ENCODE measurements around the gene LAMTOR1. TPM values are rescaled to one million over a fixed set of nuclear protein-coding genes. Genes with fewer than 3 reads are reported as not detected.

LAMTOR1 gene
- total RNA-seq, 6 experiments from 2014 or later = 30.3 to 92.2 (median 38.7) TPM

- peaks cover 0 to 11% (median 3%) of the 10 kb centered on the region in 4 donors for H3K4me1 ChIP-seq
- intact Hi-C loops (cut with DNase I) = no loop called here
Measured at GRCh38 chr11:72075109-72075508, 28.0 kb downstream of the LAMTOR1 start.

GRCh38 chr11:72072348-72072747 lies 30.7 kb downstream of the LAMTOR1 start:
- H3K36me3 ChIP-seq = no peaks in the 10 kb centered on the region
- no peak for DNase-seq
- intact Hi-C loops (cut with DNase I) = no loop called here
- no peaks in the 10 kb centered on the region for H3K9me3 ChIP-seq
- 64% methylated on average over 3 of the region's 3 CpGs for WGBS (ENCODE audit: insufficient coverage, low coverage, low lambda C conversion rate, missing lambda C conversion rate)
- TF ChIP-seq POLR2A (IDR thresholded peaks at IDR 0.05) = no peak
- no peak for TF ChIP-seq CTCF (IDR thresholded peaks at IDR 0.05)
- no peak overlapping the region for H3K4me3 ChIP-seq
- ATAC-seq = peak in 1 of 4 donors; percentile 42
- H3K27ac ChIP-seq = no peak overlapping the region
- peaks cover 0 to 20% (median 6%) of the 10 kb centered on the region in 4 donors for H3K4me1 ChIP-seq
- H3K27me3 ChIP-seq = no peaks in the 10 kb centered on the region

More at GRCh38 chr11:72075109-72075508, 28.0 kb downstream of the LAMTOR1 start:
- H3K9me3 ChIP-seq = no peaks in the 10 kb centered on the region
- no peaks in the 10 kb centered on the region for H3K36me3 ChIP-seq
- ATAC-seq = peak in 1 of 4 donors; percentile 23
- H3K27ac ChIP-seq = no peak overlapping the region
- DNase-seq = no peak
- H3K4me3 ChIP-seq = no peak overlapping the region
- WGBS (ENCODE audit: insufficient coverage, low coverage, low lambda C conversion rate, missing lambda C conversion rate) = 100% methylated on average over 1 of the region's 1 CpG
- TF ChIP-seq POLR2A (IDR thresholded peaks at IDR 0.05) (no peak), CTCF (IDR thresholded peaks at IDR 0.05) (peak in 1 of 4 donors; percentile 4)
- no peaks in the 10 kb centered on the region for H3K27me3 ChIP-seq

- WGBS (ENCODE audit: insufficient coverage, low coverage, low lambda C conversion rate, missing lambda C conversion rate) = 90% methylated on average over 6 of the region's 7 CpGs
- H3K9me3 ChIP-seq = no peaks in the 10 kb centered on the region
- H3K27ac ChIP-seq = peak overlapping the region; percentile 27 to 78 (median 63)
- ATAC-seq (no peak), DNase-seq (no peak)
- no peak for TF ChIP-seq POLR2A (IDR thresholded peaks at IDR 0.05)
- no peak for TF ChIP-seq CTCF (IDR thresholded peaks at IDR 0.05)
- intact Hi-C loops (cut with DNase I) = no loop called here
- H3K4me3 ChIP-seq = no peak overlapping the region
- H3K36me3 ChIP-seq = no peaks in the 10 kb centered on the region
- H3K4me1 ChIP-seq = peaks cover 0 to 28% (median 6%) of the 10 kb centered on the region in 4 donors
- no peaks in the 10 kb centered on the region for H3K27me3 ChIP-seq
Measured at GRCh38 chr11:72070491-72070890, 32.6 kb downstream of the LAMTOR1 start.

GRCh38 chr11:72069787-72070251 lies 33.3 kb downstream of the LAMTOR1 start:
- Histone ChIP-seq H3K27ac (peak overlapping the region; percentile 27 to 78 (median 63)), H3K27me3 (no peaks in the 10 kb centered on the region), H3K4me3 (no peak overlapping the region), H3K4me1 (peaks cover 0 to 28% (median 6%) of the 10 kb centered on the region in 4 donors), H3K9me3 (no peaks in the 10 kb centered on the region), H3K36me3 (no peaks in the 10 kb centered on the region)
- peak; percentile 39 for TF ChIP-seq POLR2A (IDR thresholded peaks at IDR 0.05)
- no peak for TF ChIP-seq CTCF (IDR thresholded peaks at IDR 0.05)
- 0% methylated on average over 2 of the region's 2 CpGs for WGBS (ENCODE audit: insufficient coverage, low coverage, low lambda C conversion rate, missing lambda C conversion rate)
- intact Hi-C loops (cut with DNase I) = no loop called here
- peak; percentile 99 to 100 (median 99) for ATAC-seq
- peak; percentile 84 to 85 (median 84) for DNase-seq
